Thoracic aorta (tissue), 2 donors: ENCODE results near the gene SPRR2D. TPM values are rescaled to one million over a fixed set of nuclear protein-coding genes. Genes with fewer than 3 reads are reported as not detected.
"Not testable (repeated sequence)": the region's sequence is repeated elsewhere in the genome, so short reads cannot be mapped to it uniquely, and the experiment has no call there.

Experiments
- ATAC-seq: fragments of 150-250 bp; one replicate; pipeline ENCODE4 v1.8.0; 2017; ENCODE audit warnings: low read depth; ENCODE audit not compliant: insufficient number of reproducible peaks, low FRiP score
- DNase-seq: peaks from one replicate; pipeline ENCODE4 v3.0.0-alpha.2; 2020; ENCODE audit warnings: low spot score
- H3K27ac ChIP-seq, 2 donors: fragments of 200-600 bp; sonication (generic); 1 replicate in 1 of 2; 2 replicates in 1 of 2; pipeline ENCODE4 v1.5.1; 2016; ENCODE audit warnings: mild to moderate bottlenecking in 2 of 2, moderate library complexity in 2 of 2
- H3K27me3 ChIP-seq: fragments of 200-600 bp; sonication (generic); replicated peaks from 2 replicates; pipeline ENCODE4 v1.6.0; 2016; ENCODE audit warnings: mild to moderate bottlenecking; ENCODE audit not compliant: insufficient read depth
- H3K36me3 ChIP-seq: fragments of 200-600 bp; sonication (generic); one replicate; pipeline ENCODE4 v1.5.1; 2016
- H3K4me1 ChIP-seq, 2 donors: fragments of 200-600 bp; sonication (generic); 1 replicate in 1 of 2; 2 replicates in 1 of 2; pipeline versions ENCODE4 v1.5.1 to v1.6.0; 2016; ENCODE audit warnings: low read depth in 2 of 2, mild to moderate bottlenecking in 1 of 2; ENCODE audit not compliant: control insufficient read depth in 1 of 2
- H3K4me3 ChIP-seq: fragments of 200-600 bp; sonication (generic); 2 replicates; pipeline ENCODE4 v1.5.1; 2016; ENCODE audit warnings: mild to moderate bottlenecking
- H3K9me3 ChIP-seq: fragments of 200-600 bp; sonication (generic); 2 replicates; pipeline ENCODE4 v1.5.1; 2016
- CTCF ChIP-seq: fragments of 200-600 bp; sonication (generic); IDR thresholded peaks from one replicate; pipeline ENCODE4 v1.5.1; 2019; ENCODE audit warnings: antibody characterized with exemption
- total RNA-seq, 2 donors: library from RNA; depleted of rRNA; stranded (reverse); fragments of >200 nt; gene quantifications; one replicate each; pipeline versions ENCODE4 v1.1.0 to v1.2.3, GENCODE V29; 2016

The SPRR2D gene
- total RNA-seq, 2 donors from 2014 or later, result not detected

GRCh38 chr1:153070243-153070642 lies 29.3 kb upstream of the SPRR2D start:
- DNase-seq (no peak), ATAC-seq (no peak)
- TF ChIP-seq CTCF, result no peak
- H3K27me3 ChIP-seq, result no peaks in the 10 kb centered on the region
- H3K36me3 ChIP-seq, result no peaks in the 10 kb centered on the region
- H3K4me1 ChIP-seq, result no peaks in the 10 kb centered on the region
- H3K9me3 ChIP-seq, result no peaks in the 10 kb centered on the region
- no peak overlapping the region for H3K4me3 ChIP-seq
- no peak overlapping the region for H3K27ac ChIP-seq

GRCh38 chr1:153058826-153059784 lies 18.2 kb upstream of the SPRR2D start:
- H3K27ac ChIP-seq, result no peak overlapping the region
- ATAC-seq (no peak), DNase-seq (no peak)
- H3K9me3 ChIP-seq, result no peaks in the 10 kb centered on the region
- H3K36me3 ChIP-seq, result no peaks in the 10 kb centered on the region
- no peak overlapping the region for H3K4me3 ChIP-seq
- H3K4me1 ChIP-seq, result no peaks in the 10 kb centered on the region
- no peak for TF ChIP-seq CTCF
- no peaks in the 10 kb centered on the region for H3K27me3 ChIP-seq

GRCh38 chr1:153058154-153058553 lies 17.2 kb upstream of the SPRR2D start:
- H3K9me3 ChIP-seq, result no peaks in the 10 kb centered on the region
- TF ChIP-seq CTCF, result no peak
- H3K36me3 ChIP-seq, result no peaks in the 10 kb centered on the region
- no peak overlapping the region for H3K27ac ChIP-seq
- DNase-seq, result no peak
- ATAC-seq, result no peak
- H3K4me3 ChIP-seq, result no peak overlapping the region
- H3K27me3 ChIP-seq, result no peaks in the 10 kb centered on the region
- H3K4me1 ChIP-seq, result no peaks in the 10 kb centered on the region

GRCh38 chr1:153057375-153057774 lies 16.5 kb upstream of the SPRR2D start, which contains the start of gene SPRR2A:
Gene SPRR2A, minus strand, starts transcription at chr1:153057512. Its CDS starts 777 bp downstream, at chr1:153056735.
- TF ChIP-seq CTCF, result no peak
- Histone ChIP-seq H3K36me3 (no peaks in the 10 kb centered on the region), H3K9me3 (no peaks in the 10 kb centered on the region), H3K27ac (no peak within 1 kb of the TSS), H3K27me3 (no peaks in the 10 kb centered on the region), H3K4me3 (no peak within 1 kb of the TSS), H3K4me1 (no peaks in the 10 kb centered on the region)
- no peak for DNase-seq
- ATAC-seq, result no peak

GRCh38 chr1:153056111-153056510 lies 15.2 kb upstream of the SPRR2D start:
- not testable (repeated sequence) for H3K27ac ChIP-seq, ATAC-seq, H3K36me3 ChIP-seq, H3K9me3 ChIP-seq, DNase-seq, H3K4me3 ChIP-seq, H3K4me1 ChIP-seq, H3K27me3 ChIP-seq
